GM18868 (cell line): Measurements from ENCODE around the gene TET3.
A peak's percentile ranks its signal among the peaks of the same experiment; 100 is the strongest.

ENCODE experiments used
- ATAC-seq: cut with Tn5 transposase; IDR thresholded peaks from one replicate; pipeline ENCODE4 v1.9.1; 2021; ENCODE audit warnings: mild to moderate bottlenecking, moderate library complexity; ENCODE audit not compliant: unreplicated experiment

TET3 gene

DNA sequence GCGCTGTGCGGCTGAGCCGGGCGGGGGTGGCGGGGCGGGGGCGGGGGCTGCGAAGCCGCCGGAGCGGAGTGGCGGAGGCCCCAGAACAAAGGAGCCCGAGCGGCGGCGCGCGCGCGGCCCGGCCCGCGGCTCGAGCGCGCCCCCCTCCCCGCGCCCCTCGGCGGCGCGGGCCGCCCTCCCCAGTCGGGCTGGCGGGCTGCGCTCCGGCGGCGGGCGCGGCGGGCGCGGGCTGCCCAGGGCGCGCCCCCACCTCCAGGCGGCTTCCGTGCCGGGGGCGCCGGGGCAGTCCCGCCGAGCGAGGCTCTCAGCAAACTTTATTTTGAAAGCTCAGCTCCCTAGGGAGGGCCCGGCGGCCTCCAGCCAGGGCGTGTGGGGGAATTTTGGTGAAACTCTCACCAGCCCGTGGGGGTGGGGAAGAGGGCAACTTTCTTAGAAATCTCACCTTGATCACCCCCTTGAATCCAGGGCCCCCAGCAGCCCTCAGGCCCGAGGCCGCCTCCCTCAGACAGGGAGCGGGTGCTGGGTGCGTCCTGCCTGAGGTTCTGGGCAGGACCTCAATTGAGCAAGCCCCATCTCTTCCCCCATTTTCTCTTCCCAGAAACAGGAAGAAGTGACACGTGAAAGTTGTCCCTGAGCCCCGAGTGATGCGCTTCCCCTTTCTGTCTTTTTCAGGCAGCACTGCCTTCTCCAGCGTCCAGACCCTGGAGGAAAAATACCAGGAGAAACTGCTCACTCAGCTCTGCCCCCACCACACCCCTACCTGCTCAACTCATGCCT lies 786 bp downstream of the TET3 start:
- peak; percentile 44 for ATAC-seq

DNA sequence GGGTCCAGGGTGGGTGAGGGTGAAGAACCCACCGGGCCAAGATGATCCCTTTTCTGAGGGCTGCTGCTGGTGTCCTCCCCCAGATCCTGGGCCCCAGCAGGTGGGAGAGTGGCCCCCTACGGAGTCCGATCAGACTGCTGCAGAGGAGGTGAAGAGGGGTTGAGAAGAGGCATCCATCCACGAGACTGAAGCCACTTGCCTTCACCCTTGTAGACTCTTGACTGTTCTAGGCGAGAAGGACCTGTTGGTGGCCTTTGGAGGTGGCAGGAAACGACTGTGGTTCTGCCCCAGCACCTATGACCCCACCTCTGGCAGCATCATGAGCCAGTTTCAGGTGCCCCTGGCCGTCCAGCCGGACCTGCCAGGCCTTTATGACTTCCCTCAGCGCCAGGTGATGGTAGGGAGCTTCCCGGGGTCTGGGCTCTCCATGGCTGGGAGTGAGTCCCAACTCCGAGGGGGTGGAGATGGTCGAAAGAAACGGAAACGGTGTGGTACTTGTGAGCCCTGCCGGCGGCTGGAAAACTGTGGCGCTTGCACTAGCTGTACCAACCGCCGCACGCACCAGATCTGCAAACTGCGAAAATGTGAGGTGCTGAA lies 1.5 kb downstream of the TET3 start:
- no peak for ATAC-seq

DNA sequence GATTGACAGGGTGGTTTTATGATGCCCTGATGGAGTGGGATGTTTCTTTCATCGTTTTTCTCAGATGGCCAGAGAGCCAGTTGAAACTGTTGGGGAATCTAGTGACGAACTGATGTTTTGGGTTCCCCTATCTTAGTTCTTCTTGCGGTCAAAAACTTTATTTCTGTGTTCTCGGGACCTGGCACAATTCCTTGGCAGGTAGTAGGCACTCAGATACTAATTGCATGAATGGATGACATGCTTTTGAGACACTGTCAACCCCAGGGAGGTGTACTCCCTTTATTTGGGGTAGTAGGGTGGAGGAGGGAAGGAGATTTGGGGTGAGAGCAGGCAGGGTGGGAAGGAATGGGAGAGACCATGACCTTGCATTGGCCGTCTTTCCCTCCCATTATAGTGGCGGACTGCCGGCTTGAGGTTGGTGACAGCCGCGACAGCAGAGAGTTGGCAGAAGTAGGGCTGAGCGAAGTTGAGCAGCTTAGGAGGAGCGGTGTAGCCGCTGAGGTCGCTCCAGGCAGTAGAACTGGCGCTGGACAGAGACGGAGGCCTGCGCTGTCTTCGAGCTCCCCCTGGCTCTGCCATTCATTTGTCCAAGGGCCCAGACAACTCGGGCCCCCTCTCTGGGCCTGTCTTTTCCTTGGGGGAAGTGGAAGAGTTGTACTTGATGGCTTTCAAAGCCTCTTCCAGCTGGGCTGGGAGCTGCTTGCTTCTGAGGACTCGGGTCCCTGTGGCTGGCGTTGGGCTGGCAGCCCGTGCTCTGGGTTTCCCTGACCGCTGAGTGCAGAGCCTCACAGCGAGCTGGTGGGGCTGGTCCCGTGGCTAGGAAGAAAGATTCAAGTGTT lies 2.6 kb downstream of the TET3 start:
- no peak for ATAC-seq

DNA sequence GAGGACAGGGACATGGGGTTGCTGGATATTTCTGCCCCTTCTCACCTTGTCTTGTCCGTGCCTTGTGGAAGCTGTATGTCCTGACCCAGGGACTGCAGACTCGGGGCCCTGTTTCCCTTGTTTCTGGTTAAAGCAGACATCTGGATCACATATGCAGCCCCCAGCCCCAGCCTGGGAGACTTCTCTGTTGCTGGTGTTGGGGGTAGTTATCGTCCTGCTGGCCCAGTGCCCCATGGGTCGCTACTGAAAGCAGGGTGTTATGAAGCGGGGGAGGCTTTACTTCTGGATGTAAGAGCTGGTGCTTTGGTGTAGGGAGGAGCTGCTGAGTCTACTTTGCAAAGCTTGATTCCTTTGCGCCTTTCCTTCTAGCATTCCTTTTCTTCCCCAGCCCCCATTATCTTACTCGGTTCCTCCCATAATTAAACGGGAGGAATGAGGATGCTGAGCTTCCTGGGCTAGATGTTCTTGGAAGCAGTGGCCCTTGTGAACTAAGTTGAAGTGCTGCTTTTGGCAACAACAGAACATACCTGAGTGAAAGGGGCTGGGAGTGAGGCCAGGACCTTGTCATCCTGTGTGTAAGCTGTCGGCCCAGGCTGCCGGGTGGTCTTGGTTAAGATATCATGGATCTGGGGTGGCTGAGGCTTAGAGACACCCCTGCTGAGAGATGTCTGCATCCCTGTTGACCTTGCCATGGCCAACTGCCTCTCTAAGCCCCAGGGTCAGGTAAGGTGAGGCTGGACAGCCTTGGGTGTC lies 3.4 kb downstream of the TET3 start:
- ATAC-seq = no peak

DNA sequence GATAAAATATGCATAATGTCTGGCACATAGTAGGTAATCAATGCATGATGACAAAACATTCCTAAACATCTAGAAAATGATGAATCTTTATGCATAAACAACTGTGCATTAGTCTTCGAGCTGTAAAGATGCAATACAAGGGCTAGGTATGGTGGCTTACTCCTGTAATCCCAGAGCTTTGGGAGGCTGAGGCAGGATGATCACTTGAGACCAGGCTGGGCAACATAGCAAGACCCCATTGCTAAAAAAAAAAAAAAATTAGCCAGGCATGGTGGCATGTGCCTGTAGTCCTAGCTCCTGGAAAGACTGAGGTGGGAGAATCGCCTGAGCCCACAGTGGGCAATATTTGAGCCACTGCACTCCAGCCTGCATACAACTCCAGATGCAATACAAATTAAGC lies 5.3 kb downstream of the TET3 start:
- no peak for ATAC-seq

DNA sequence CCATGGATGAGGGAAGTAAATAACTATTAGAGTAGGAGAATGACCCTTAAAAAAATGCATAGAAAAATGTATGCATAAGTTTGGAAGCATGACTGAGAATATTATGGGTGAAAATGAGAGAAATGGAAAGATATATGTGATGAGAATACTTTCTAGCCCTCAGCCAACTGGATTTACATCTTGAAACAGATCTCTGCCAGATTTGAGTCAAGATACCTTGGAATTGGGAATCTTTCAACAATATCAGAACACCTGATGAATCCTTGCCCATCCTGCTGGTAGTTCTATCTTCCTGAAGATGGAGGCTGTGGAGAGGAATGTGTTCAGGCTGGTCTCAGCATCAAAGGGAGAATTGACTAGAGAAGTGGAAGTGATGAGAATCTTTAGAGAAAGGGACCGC lies 5.8 kb downstream of the TET3 start:
- ATAC-seq = no peak

- no peak for ATAC-seq
These were observed 7.3 kb downstream of the TET3 start for GRCh38 chr2:73992036-73992435.

DNA sequence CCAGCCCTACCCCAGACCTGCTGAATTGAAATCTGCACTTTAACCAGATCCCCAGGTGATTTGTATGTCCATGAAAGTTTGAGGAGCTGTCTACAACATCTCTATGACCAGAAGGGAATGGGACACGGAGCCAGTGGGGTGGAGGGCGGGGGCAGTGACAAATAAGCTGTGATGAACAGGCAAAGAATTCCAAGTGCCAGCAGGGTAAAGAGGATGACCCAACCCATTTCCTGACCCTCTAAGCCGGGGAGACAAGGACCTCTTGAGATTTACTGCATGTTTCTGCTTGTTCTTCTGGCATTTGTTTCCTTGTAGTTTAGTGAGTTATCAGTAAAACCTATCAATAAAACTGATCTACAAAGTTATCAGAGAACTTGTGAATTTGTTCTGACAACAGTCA lies 8.7 kb downstream of the TET3 start:
- no peak for ATAC-seq

GRCh38 chr2:73993778-73994177 lies 9.1 kb downstream of the TET3 start:
- no peak for ATAC-seq

GRCh38 chr2:73994178-73994831 lies 9.6 kb downstream of the TET3 start:
- ATAC-seq = no peak

DNA sequence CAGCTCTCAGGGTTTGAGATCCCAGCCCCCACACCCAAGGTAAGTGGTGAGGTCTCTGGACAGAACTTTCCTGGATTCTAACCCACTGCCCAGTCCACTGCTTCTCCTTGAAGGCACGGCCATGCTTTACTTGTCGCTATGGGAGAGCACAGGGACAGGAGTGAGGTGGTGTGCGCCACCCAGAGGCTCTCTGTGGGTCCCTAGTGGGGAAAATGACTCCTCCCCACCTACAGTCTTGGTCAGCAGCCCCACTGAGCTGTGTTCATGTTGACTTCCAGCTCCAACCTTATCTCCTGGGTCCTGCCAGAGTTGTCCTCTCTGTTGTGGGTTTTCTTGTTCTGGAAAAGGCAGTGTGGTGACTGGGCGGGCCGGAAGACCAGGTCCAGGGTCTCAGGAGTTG lies 11.1 kb downstream of the TET3 start:
- no peak for ATAC-seq

DNA sequence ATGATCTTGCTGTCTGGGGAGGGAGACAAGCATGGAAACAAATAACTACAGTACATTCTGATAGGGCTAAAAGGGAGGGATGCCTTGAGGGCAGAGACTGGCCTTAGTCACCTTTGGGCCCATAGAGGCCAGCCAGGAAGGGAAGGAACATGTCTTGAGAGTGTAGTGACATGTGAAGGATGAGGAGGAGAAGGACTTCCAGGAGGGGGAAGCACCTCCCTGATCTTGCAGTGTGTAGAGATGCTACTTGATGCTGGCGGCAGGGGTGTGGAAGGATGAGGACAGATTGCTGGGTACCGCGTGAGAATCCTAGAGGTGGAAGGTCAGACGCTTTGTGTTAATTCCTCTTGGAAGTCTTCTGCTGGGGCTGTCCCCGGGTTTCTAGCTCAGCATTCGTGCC lies 13.1 kb downstream of the TET3 start:
- no peak for ATAC-seq

DNA sequence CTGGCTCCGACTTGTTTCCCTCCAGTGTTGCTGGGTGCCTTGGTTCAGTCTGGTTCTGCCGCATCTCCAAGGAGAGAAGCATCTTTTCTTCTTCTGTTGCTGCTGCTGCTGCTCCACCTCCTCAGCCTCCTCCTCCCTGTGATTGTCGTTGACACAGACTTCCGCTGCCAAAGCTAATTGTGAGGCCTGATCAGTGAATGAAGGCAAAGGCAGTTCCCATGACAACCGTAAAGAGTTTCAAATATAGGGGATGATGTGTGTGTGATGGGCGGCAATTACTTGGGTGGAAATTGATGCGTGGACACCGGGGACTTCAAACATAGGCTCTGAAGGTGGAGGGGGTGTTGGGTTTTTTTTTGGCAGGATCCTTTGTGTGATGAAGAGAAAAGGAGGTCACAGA lies 13.7 kb downstream of the TET3 start:
- ATAC-seq = no peak

DNA sequence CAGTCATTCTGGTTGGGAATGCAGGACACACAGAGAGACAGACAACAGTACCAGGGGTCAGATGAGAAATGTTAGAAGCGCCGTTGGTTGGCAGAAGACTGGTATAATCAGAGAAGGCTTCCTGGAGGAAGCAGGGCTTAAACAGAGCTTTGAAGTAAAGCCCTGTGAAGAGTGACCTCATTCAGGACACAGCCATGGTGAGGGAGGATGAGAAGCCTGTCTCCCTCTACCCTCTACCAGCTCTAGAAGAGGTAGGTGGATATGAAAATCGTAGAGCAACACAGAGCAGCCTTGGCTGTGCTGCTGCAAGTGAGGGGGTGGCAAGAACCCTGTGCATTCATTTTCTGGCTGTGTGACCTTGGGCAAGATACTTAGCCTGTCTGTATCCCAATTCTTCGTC lies 14.2 kb downstream of the TET3 start:
- no peak for ATAC-seq

DNA sequence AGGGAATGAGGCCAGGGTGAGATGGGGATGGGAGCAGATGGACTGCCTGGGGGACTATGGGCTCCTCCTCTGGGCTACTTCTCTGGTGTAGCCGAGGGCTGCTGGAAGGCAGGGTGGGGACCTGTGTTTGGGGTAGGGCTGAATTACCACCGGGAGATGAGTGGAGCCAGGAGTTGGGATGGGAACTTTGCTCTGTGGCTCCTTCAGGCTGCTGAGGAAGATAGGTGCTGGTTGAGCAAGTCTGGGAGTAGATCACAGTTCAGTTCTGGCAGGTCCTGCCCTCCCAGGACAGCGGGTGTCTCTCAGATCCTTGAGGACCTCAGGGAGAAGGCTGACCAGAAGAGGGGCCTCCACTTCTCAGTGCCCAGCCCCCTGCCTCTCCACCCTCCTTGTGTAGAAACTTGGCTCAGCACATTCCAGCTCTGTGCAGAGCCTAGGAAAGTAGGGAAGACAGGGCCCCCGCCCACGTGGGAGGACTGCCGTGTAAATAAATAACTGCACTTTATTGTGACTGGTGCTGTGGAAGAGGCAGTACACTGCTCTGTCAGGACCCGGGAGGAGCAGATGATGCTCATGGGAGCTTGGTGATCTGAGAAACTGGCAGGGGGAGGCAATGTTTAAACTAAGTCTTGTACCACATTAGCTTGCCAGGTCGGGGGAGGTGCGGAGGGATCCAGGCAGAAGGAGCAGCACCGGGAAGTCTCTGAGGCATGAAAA lies 15.3 kb downstream of the TET3 start:
- ATAC-seq = no peak

- no peak for ATAC-seq
These were observed 16.0 kb downstream of the TET3 start for GRCh38 chr2:74000666-74001065.

GRCh38 chr2:74001121-74001520 lies 16.4 kb downstream of the TET3 start:
- no peak for ATAC-seq

- peak; percentile 51 for ATAC-seq
These were observed 17.2 kb downstream of the TET3 start for GRCh38 chr2:74001781-74002504.
